ENCODE results near the gene ZBTB4.

ZBTB4 gene

DNA sequence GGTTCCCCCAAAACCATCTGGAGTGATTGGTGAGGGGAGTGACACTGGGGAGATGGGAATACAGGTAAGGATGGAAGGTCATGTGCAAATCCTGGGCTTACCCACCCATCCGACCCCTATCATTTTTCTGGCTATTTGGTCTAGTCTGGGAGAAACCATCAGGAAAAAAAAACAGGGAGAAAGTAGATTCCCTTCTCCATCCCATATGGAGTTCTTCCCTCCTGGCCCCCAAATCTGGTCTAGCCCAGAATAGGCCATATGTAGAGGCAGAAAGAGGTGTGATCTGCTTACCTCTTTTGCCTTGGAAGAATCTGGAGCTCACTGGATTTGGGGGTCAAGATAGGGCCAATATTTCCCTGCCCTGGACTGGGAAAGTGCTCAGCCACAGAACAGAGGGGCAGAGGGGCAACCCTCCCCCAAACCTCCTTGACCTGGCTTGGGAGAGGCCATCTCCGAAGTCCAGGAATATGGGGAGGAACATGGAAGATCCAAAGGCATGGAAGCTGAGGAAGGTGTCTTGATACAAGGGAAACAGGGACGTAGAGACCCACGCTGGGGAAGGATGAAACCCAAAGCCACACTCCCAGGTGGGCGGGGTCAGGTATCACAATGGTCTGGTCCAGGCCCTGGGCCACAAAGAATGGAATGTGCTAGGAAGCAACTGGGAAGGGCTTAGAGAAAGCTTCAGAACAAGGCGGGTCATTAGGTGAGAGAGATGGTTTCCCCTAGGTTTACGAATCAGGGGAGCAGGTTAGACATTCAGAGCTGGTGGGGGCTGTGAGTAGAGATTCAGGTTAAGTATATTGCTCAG lies 18.4 kb downstream of the ZBTB4 start:
- TF ChIP-seq, protein P1, sequence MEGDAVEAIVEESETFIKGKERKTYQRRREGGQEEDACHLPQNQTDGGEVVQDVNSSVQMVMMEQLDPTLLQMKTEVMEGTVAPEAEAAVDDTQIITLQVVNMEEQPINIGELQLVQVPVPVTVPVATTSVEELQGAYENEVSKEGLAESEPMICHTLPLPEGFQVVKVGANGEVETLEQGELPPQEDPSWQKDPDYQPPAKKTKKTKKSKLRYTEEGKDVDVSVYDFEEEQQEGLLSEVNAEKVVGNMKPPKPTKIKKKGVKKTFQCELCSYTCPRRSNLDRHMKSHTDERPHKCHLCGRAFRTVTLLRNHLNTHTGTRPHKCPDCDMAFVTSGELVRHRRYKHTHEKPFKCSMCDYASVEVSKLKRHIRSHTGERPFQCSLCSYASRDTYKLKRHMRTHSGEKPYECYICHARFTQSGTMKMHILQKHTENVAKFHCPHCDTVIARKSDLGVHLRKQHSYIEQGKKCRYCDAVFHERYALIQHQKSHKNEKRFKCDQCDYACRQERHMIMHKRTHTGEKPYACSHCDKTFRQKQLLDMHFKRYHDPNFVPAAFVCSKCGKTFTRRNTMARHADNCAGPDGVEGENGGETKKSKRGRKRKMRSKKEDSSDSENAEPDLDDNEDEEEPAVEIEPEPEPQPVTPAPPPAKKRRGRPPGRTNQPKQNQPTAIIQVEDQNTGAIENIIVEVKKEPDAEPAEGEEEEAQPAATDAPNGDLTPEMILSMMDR (IDR thresholded peaks at IDR 0.05; ENCODE audit: low read depth, low read length): no peak
- H3K4me3 ChIP-seq (ENCODE audit: low read depth, low read length): no peak overlapping the region

DNA sequence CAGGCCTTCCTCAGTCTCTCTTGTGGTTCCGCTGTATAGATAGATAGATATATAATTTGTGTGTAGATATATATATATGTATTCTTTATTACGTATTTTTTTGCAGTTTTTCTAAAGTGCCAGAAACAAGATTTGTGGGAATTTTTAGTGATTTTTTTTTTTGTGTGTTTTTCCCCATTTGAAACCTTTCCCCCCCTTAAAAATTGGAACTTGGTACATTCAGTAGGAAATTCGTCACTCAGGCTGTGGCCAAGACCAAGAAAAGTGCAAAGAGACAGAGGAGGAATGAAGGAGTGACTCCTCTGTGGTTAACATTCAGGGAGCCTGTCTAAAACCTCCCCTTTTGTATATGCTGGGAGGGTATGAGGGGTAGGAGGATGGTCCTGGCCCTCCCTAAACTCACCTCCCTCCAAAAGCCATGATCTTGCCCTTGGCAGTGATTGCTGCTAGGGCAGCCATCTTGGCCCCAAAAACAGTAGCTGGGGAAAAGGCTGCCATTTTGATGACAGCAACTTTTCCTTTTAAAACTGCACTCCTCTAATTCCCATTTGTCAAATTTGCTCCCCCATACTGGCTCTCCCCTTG lies 19.4 kb downstream of the ZBTB4 start:
- TF ChIP-seq, protein P1 (IDR thresholded peaks at IDR 0.05; ENCODE audit: low read depth, low read length): no peak
- H3K4me3 ChIP-seq (ENCODE audit: low read depth, low read length): no peak overlapping the region

DNA sequence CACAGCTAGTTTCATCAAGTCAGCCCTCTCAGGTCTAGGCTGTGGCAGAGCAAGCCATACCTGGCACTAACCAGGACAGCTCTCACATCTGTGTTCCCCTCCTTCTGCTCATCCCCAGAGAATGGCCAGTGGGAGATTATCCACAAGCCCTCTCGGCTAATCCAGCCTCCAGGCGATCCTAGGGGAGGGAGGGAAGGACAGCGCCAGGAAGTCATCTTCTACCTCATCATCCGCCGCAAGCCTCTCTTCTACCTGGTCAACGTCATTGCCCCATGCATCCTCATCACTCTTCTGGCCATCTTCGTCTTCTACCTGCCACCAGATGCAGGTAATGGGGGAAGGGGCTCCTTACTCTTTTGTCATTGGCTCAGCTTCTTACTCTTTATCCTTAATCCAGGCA lies 31.0 kb downstream of the ZBTB4 start:
- TF ChIP-seq, protein P1 (IDR thresholded peaks at IDR 0.05; ENCODE audit: low read depth, low read length): no peak
- H3K4me3 ChIP-seq (ENCODE audit: low read depth, low read length): no peak overlapping the region

DNA sequence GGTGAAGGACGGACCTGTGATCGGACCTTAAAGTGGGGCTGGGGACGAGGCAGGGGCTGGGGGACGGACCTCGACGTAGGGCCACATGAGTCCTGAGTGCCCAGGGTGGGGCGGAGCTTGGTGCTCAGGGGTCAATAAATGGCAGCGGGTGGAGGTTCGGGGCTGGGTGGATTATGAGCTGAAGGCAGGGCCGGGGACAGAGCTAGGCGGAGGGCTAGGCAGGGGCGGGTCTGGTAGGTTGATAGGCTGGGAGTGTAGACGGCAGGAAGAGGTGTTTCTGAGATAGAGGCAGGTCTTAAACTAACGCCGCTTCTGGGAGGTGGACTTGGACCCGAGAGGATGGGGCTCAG lies 33.8 kb downstream of the ZBTB4 start:
- peak overlapping the region; percentile 31; the same call in 1 of the 2 replicates for H3K4me3 ChIP-seq (ENCODE audit: low read depth, low read length)
- TF ChIP-seq, protein P1 (IDR thresholded peaks at IDR 0.05; ENCODE audit: low read depth, low read length): no peak

DNA sequence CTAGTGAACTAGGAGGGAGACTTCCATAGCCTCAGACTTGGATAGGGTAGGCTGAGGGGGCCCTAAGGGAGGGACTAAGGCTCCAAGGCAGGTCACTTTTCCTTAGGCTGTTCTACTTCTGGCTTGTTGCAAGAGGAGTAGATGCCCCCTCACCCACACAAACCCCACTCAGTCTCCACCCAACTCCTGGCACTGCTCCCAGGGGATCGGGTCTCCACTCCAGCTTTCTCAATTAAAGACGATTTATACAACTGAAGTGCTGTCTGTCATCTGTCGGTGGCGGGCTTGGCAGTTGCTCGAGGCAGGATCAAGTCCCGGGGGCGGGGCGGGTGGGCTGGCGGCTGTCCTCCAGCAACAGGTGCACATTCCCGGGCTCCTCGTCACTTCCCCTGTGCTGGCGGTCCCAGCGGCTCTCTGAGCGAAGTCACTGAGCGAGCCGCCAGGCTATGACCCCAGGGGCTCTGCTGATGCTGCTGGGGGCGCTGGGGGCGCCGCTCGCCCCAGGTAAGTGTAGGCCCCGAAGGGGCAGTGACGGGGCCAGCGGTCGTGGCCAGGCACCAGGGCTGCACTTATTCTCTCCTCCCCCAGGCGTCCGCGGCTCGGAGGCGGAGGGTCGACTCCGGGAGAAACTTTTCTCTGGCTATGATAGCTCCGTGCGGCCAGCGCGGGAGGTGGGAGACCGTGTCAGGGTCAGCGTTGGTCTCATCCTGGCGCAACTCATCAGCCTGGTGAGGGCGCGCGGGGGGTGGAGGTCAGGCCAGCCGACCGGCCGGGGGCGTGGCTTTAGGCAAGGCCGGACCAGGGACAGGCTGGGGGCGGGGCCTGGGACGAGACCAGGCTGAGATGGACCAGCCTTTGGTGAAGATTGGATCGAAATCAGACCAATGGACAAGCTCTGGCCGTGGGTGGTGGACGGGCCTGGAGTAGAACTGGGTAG lies 34.5 kb downstream of the ZBTB4 start, which contains the start of gene CHRNB1:
Gene CHRNB1, plus strand, starts transcription at position 380 of the 937 bp plus-strand sequence. Its CDS starts 67 bp downstream, at position 447.
- TF ChIP-seq, protein P1 (IDR thresholded peaks at IDR 0.05; ENCODE audit: low read depth, low read length): no peak
- peak within 1 kb of the TSS; percentile 31 for H3K4me3 ChIP-seq (ENCODE audit: low read depth, low read length)

DNA sequence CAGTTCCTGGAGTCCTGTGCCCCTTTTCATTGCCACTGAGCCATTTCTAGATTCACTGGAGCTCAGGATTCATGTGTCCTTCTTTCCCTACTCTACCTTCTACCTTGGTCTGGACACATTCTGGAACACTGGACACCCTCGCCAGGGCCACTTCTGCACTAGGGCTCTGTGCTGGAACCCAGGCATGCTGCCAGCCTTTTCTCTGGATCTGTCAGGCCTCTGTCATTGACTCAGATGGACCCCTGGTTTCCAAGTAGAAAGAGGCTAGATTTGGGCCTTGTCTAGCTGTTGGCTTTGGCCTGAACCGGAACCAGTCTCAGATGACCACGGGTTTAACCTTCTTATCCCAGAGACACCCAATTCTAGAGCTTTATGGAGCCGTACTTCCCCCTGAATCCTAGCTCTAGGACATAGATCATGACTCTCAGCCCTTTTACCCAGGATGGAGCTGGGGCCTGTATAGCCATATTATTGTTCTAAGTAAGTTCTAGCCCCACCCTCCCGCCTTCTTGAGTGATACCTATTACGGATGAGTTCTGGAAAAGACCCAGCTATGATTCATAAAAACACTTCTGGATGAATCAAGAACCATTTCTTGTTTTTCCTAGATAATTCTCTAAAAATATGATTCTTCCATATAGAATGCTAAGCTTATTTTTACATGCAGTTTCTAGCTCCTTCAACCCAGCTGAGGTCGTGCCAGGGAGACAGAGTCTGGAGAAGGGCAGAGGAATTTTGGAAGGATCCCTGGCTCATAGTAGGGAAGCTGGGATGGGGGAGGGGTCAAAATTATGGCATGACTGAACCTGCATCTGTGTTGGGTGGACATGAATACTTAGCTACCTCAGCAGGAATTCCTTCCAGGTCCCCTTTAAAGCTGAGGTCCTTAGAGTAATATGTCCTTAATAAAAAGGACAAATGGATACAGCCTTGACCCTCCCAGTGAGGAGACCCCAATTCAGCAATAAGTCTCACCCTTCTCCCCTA lies 35.6 kb downstream of the ZBTB4 start:
- no peak overlapping the region for H3K4me3 ChIP-seq (ENCODE audit: low read depth, low read length)
- TF ChIP-seq, protein P1 (IDR thresholded peaks at IDR 0.05; ENCODE audit: low read depth, low read length): no peak
